HepG2 (cell line): ENCODE results near the gene KIF19. TPM values are rescaled to one million over a fixed set of nuclear protein-coding genes. Genes with fewer than 3 reads are reported as not detected.
"Not testable (repeated sequence)": the region's sequence is repeated elsewhere in the genome, so short reads cannot be mapped to it uniquely, and the experiment has no call there.

Experiments used
- ATAC-seq: fragments of 200-7000 bp; cut with Tn5 transposase; 3 replicates; pipeline ENCODE4 v1.9.1; 2020; ENCODE audit warnings: mild to moderate bottlenecking, moderate library complexity
- BruUV-seq: library from RNA; stranded (reverse); fragments of 400-500 nt; replicated peaks from 2 replicates; lab custom pipeline; 2021; lab: Mats Ljungman, UMichigan
- CTCF ChIA-PET: fragments of 300-600 bp; formaldehyde crosslinking; extraction: SDS; loops from one replicate; lab custom pipeline; 2021; ENCODE audit warnings: low total read pairs, inconsistent platforms, low intra/inter-chr PET ratio; lab: Yijun Ruan, JAX
- POLR2A ChIA-PET: fragments of 350-600 bp; sonication (Branson Sonifier 250); formaldehyde crosslinking; loops from one replicate; lab custom pipeline; 2020; ENCODE audit warnings: antibody characterized with exemption, inconsistent platforms; lab: Yijun Ruan, JAX
- DNase-seq: peaks from one replicate; pipeline ENCODE4 v3.0.0-alpha.2; 2015; ENCODE audit warnings: low spot score
- FAIRE-seq: peaks from 3 replicates; lab custom pipeline; 2011; peaks lifted over from hg19 to GRCh38; lab: Jason Lieb, UNC
- H2AFZ ChIP-seq: one replicate; pipeline ENCODE4 v1.6.1; 2011; ENCODE audit warnings: low read length, inconsistent platforms
- H3K27ac ChIP-seq: fragments of 300-600 bp; 3 replicates; pipeline ENCODE4 v1.8.0; 2011; ENCODE audit warnings: mixed run types, mild to moderate bottlenecking, mixed read lengths, low read length, inconsistent platforms; ENCODE audit not compliant: insufficient read depth; ENCODE audit errors: extremely low read length
- H3K27me3 ChIP-seq, 2 experiments: fragments of 200-600 bp in 1 of 2; 2 replicates in 1 of 2; 3 replicates in 1 of 2; pipeline versions ENCODE4 v1.6.0 to v1.8.0; 2011; ENCODE audit warnings: low read length in 2 of 2, mild to moderate bottlenecking in 2 of 2, moderate library complexity in 2 of 2, inconsistent platforms in 1 of 2; ENCODE audit not compliant: insufficient read depth in 2 of 2, control insufficient read depth in 1 of 2
- H3K36me3 ChIP-seq, 2 experiments: fragments of 200-600 bp in 1 of 2; replicated peaks in 1 of 2; 2 replicates in 1 of 2; 3 replicates in 1 of 2; pipeline versions ENCODE4 v1.5.1 to v1.8.0; 2011; ENCODE audit warnings: low read length in 2 of 2, inconsistent platforms in 1 of 2; ENCODE audit not compliant: insufficient read depth in 2 of 2, control insufficient read depth in 1 of 2
- H3K4me1 ChIP-seq: 2 replicates; pipeline ENCODE4 v1.5.1; 2012; ENCODE audit warnings: low read length, inconsistent platforms; ENCODE audit not compliant: insufficient read depth
- H3K4me2 ChIP-seq: 2 replicates; pipeline ENCODE4 v1.6.0; 2011; ENCODE audit warnings: low read depth, low read length, inconsistent platforms
- H3K4me3 ChIP-seq, 3 experiments: fragments of 200-600 bp in 1 of 3; sonication (generic), shearing (Covaris generic) in 1 of 3; replicated peaks in 1 of 3; 2 replicates each; pipeline ENCODE4 v1.5.1; 2011 to 2016; ENCODE audit warnings: low read length in 3 of 3, inconsistent platforms in 2 of 3, low read depth in 2 of 3, mild to moderate bottlenecking in 2 of 3, control low read depth in 1 of 3, mixed read lengths in 1 of 3; ENCODE audit not compliant: insufficient read depth in 1 of 3
- H3K79me2 ChIP-seq: one replicate; pipeline ENCODE4 v1.6.1; 2011; ENCODE audit warnings: low read length, inconsistent platforms; ENCODE audit not compliant: insufficient read depth
- H3K9ac ChIP-seq: 2 replicates; pipeline ENCODE4 v1.6.0; 2011; ENCODE audit warnings: mild to moderate bottlenecking, low read depth, low read length, inconsistent platforms; ENCODE audit not compliant: insufficient read depth
- H3K9me3 ChIP-seq: 2 replicates; pipeline ENCODE4 v1.5.1; 2012; ENCODE audit warnings: mild to moderate bottlenecking, low read length
- H4K20me1 ChIP-seq: 2 replicates; pipeline ENCODE4 v1.6.0; 2011; ENCODE audit warnings: inconsistent platforms, mild to moderate bottlenecking, low read length, moderate library complexity; ENCODE audit not compliant: insufficient read depth
- ZNF629 ChIP-seq: sonication (generic); formaldehyde crosslinking; conservative IDR thresholded peaks from 2 replicates; pipeline ENCODE4 v1.5.0; 2020; ENCODE audit warnings: missing genetic modification reagents
- WGBS: methylation state at CpG from one replicate; pipeline ENCODE4 v1.1.6; 2017; ENCODE audit warnings: low lambda C conversion rate; 5-methylcytosine and 5-hydroxymethylcytosine counted together
- in situ Hi-C: cut with HindIII; loops from 2 replicates; pipeline ENCODE4 v1.10.0; 2017; ENCODE audit warnings: low pct_unique_long_range_greater_than_20kb; ENCODE audit not compliant: extremely low pct_ligation_motif_present
- intact Hi-C: fragments of 100-400 bp; cut with micrococcal nuclease; formaldehyde crosslinking; loops from one replicate; pipeline ENCODE4 v1.10.0; 2022; ENCODE audit not compliant: unreplicated experiment
- polyA plus RNA-seq, 8 experiments: library from polyadenylated mRNA; depleted of rRNA in 3 of 8; stranded (reverse) in 7 of 8; unstranded in 1 of 8; fragments of >200 nt; fragmentation: Illumina TruSeq in 4 of 8; extraction: Trizol in 4 of 8; gene quantifications; 2 replicates each; pipeline versions ENCODE4 v1.2.1 to v1.2.3, GENCODE V29; 2011 to 2016; ENCODE audit warnings: low read depth in 4 of 8, missing spikeins in 1 of 8, mixed read lengths in 1 of 8; ENCODE audit not compliant: insufficient read depth in 1 of 8
- total RNA-seq, 5 experiments: library from RNA; depleted of rRNA; stranded (reverse); fragments of >200 nt; fragmentation: Illumina TruSeq; extraction: Trizol; gene quantifications; 2 replicates each; pipeline ENCODE4 v1.2.3, GENCODE V29; 2016; ENCODE audit warnings: low read depth in 1 of 5

Gene KIF19
- total and polyA plus RNA-seq, 2 of the 13 experiments (the other 11 are each of a cell fraction or from before 2014, with no cell fraction given): not detected

- ATAC-seq, H3K9me3 ChIP-seq, H3K4me2 ChIP-seq, CTCF ChIA-PET, DNase-seq, H3K27ac ChIP-seq, H3K9ac ChIP-seq, H3K79me2 ChIP-seq, in situ Hi-C loops, intact Hi-C loops, H2AFZ ChIP-seq, H4K20me1 ChIP-seq, H3K4me3 ChIP-seq, H3K36me3 ChIP-seq, BruUV-seq, FAIRE-seq, POLR2A ChIA-PET: not testable (repeated sequence)
- Histone ChIP-seq H3K4me1 (peaks cover 18% of the 10 kb centered on the region), H3K27me3 (peaks cover 7 to 41% of the 10 kb centered on the region in 2 experiments; a peak in 4 of 5 replicates)
- TF ChIP-seq ZNF629 (CRISPR knock-in tag): peak; percentile 83
- 59% methylated on average over 5 of the region's 5 CpGs for WGBS
These were observed 79.3 kb downstream of the KIF19 start for GRCh38 chr17:74405311-74405710.

Other genes with a start within 250 kb of the KIF19 start
- 2,370 and 2,621 TPM in 2 replicates for gene RPL38, start 122.5 kb upstream of the KIF19 start, total RNA-seq (2016; rRNA removed; fragmentation: Illumina TruSeq; extraction: Trizol)
- 2,077 and 2,372 TPM in 2 replicates for gene RPL38, start 122.5 kb upstream of the KIF19 start, polyA plus RNA-seq (2011; rRNA removed)
- gene TTYH2, start 112.7 kb upstream of the KIF19 start, total RNA-seq (2016; rRNA removed; fragmentation: Illumina TruSeq; extraction: Trizol): 0.32 and 0.77 TPM in 2 replicates
- gene TTYH2, start 112.7 kb upstream of the KIF19 start, polyA plus RNA-seq (2011; rRNA removed): 0.96 and 1.6 TPM in 2 replicates
- gene DNAI2, start 52.0 kb upstream of the KIF19 start, total RNA-seq (2016; rRNA removed; fragmentation: Illumina TruSeq; extraction: Trizol): not detected in 2 replicates
- not detected in 2 replicates for gene DNAI2, start 52.0 kb upstream of the KIF19 start, polyA plus RNA-seq (2011; rRNA removed)
- not detected in 2 replicates for gene BTBD17, start 35.6 kb downstream of the KIF19 start, total RNA-seq (2016; rRNA removed; fragmentation: Illumina TruSeq; extraction: Trizol)
- gene BTBD17, start 35.6 kb downstream of the KIF19 start, polyA plus RNA-seq (2011; rRNA removed): not detected in 2 replicates
- gene GPR142, start 41.3 kb downstream of the KIF19 start, total RNA-seq (2016; rRNA removed; fragmentation: Illumina TruSeq; extraction: Trizol): not detected in 2 replicates
- gene GPR142, start 41.3 kb downstream of the KIF19 start, polyA plus RNA-seq (2011; rRNA removed): not detected in 2 replicates
- 44.8 and 85.6 TPM in 2 replicates for gene GPRC5C, start 105.9 kb downstream of the KIF19 start, total RNA-seq (2016; rRNA removed; fragmentation: Illumina TruSeq; extraction: Trizol)
- 300 and 407 TPM in 2 replicates for gene GPRC5C, start 105.9 kb downstream of the KIF19 start, polyA plus RNA-seq (2011; rRNA removed)
- gene CD300A, start 140.4 kb downstream of the KIF19 start, total RNA-seq (2016; rRNA removed; fragmentation: Illumina TruSeq; extraction: Trizol): not detected in 2 replicates
- 0.39 TPM in 1 of 2 replicates, not detected in the other for gene CD300A, start 140.4 kb downstream of the KIF19 start, polyA plus RNA-seq (2011; rRNA removed)
- gene CD300LB, start 205.2 kb downstream of the KIF19 start, total RNA-seq (2016; rRNA removed; fragmentation: Illumina TruSeq; extraction: Trizol): not detected in 2 replicates
- gene CD300LB, start 205.2 kb downstream of the KIF19 start, polyA plus RNA-seq (2011; rRNA removed): not detected in 2 replicates
- not detected in 2 replicates for gene CD300C, start 219.9 kb downstream of the KIF19 start, total RNA-seq (2016; rRNA removed; fragmentation: Illumina TruSeq; extraction: Trizol)
- gene CD300C, start 219.9 kb downstream of the KIF19 start, polyA plus RNA-seq (2011; rRNA removed): not detected in 2 replicates
- gene CD300H, start 241.3 kb downstream of the KIF19 start, total RNA-seq (2016; rRNA removed; fragmentation: Illumina TruSeq; extraction: Trizol): not detected in 2 replicates
- not detected in 2 replicates for gene CD300H, start 241.3 kb downstream of the KIF19 start, polyA plus RNA-seq (2011; rRNA removed)